Heart left ventricle (tissue), 16 donors: ENCODE data around the gene SCUBE2. TPM values are rescaled to one million over a fixed set of nuclear protein-coding genes. Genes with fewer than 3 reads are reported as not detected.
A peak's percentile ranks its signal among the peaks of the same experiment; 100 is the strongest.

Experiments used
- ATAC-seq, 4 donors: fragments of 200-7000 bp; cut with Tn5 transposase; one replicate each; pipeline ENCODE4 v1.9.1; 2020 to 2022; ENCODE audit warnings: moderate library complexity in 4 of 4, mild to moderate bottlenecking in 3 of 4, moderate number of reproducible peaks in 1 of 4
- DNase-seq, 5 donors: peaks; one replicate each; pipeline ENCODE4 v3.0.0-alpha.2; 2020
- H3K27ac ChIP-seq, 12 donors: fragments of 200-600 bp; sonication (generic) in 4 of 12; one replicate each; pipeline versions ENCODE4 v1.5.0 to v1.8.0; 2016 to 2022; ENCODE audit warnings: mild to moderate bottlenecking in 2 of 12
- H3K27me3 ChIP-seq, 9 donors: fragments of 200-600 bp; sonication (generic) in 2 of 9; one replicate each; pipeline versions ENCODE4 v1.5.1 to v1.8.0; 2016 to 2022; ENCODE audit warnings: mild to moderate bottlenecking in 3 of 9
- H3K36me3 ChIP-seq, 9 donors: fragments of 200-600 bp; sonication (generic) in 2 of 9; one replicate each; pipeline versions ENCODE4 v1.5.0 to v1.8.0; 2018 to 2022; ENCODE audit warnings: mild to moderate bottlenecking in 2 of 9
- H3K4me1 ChIP-seq, 12 donors: fragments of 200-600 bp; sonication (generic) in 4 of 12; one replicate each; pipeline versions ENCODE4 v1.5.0 to v1.8.0; 2016 to 2022; ENCODE audit warnings: mild to moderate bottlenecking in 3 of 12
- H3K4me3 ChIP-seq, 12 donors: fragments of 200-600 bp; sonication (generic) in 4 of 12; one replicate each; pipeline versions ENCODE4 v1.5.0 to v1.8.0; 2017 to 2022; ENCODE audit warnings: mild to moderate bottlenecking in 9 of 12, moderate library complexity in 4 of 12
- H3K9me3 ChIP-seq, 12 donors: fragments of 200-600 bp; sonication (generic) in 4 of 12; one replicate each; pipeline versions ENCODE4 v1.5.0 to v1.8.0; 2016 to 2022; ENCODE audit warnings: mild to moderate bottlenecking in 1 of 12
- CTCF ChIP-seq, 12 donors: fragments of 200-600 bp; sonication (generic) in 4 of 12; IDR thresholded peaks; one replicate each; pipeline versions ENCODE4 v1.5.0 to v1.8.0; 2018 to 2022; ENCODE audit warnings: antibody characterized with exemption in 12 of 12, mild to moderate bottlenecking in 5 of 12
- POLR2A ChIP-seq, 2 donors: fragments of 450-650 bp; IDR thresholded peaks; one replicate each; pipeline ENCODE4 v1.6.1; 2017; ENCODE audit warnings: antibody characterized with exemption in 2 of 2, mild to moderate bottlenecking in 2 of 2, moderate library complexity in 2 of 2
- WGBS, 4 donors: extraction: QIAGEN DNeasy Blood & Tissue Kit in 2 of 4; methylation state at CpG; one replicate each; pipeline versions ENCODE4 v1.1.5 to v1.1.7; 2013 to 2018; 5-methylcytosine and 5-hydroxymethylcytosine counted together
- intact Hi-C, 10 donors: fragments of 100-400 bp; cut with DNase I; formaldehyde crosslinking; loops; one replicate each; pipeline versions ENCODE4 v1.11.1 to v1.14.2; 2022
- polyA plus RNA-seq, 2 donors: library from polyadenylated mRNA; stranded (reverse); fragments of 200-250 nt; gene quantifications; one replicate each; pipeline ENCODE4 v1.2.3, GENCODE V29; 2013
- total RNA-seq, 9 donors: library from RNA; depleted of rRNA in 2 of 9; stranded (reverse); fragments of >200 nt in 2 of 9; fragmentation: NEBNext Ultra II Directional in 3 of 9; extraction: Animal tissue kit (Norgen Biotek cat#: 25700) in 3 of 9; gene quantifications; one replicate each; pipeline versions ENCODE4 v1.1.0 to v1.2.4, GENCODE V29; 2016 to 2023
- donor health status: ischemic (EF 13 %, LVEDD 7.1; RV severe dilation, severe dysfunction).
- donor health status: healthy with polysubstance abuse.
- donor health status: DM: no; HTN: yes; CAD: no.
- donor health status: DM: no; HTN: no; CAD: no.
- donor health status: ischemic (EF 25% LVEDD 6.9; RV normal size, moderate dysfunction).
- donor health status: ischemic (EF 25% LVEDD 5.7; RV mildly dilated, moderate dysfunction).
- donor health status: healthy.
- donor health status: DM: yes; HTN: yes; CAD: no.
- donor health status: ischemic (EF 35%, LVEDD 5.7; RV mildly dilated, moderate dysfunction).
- donor health status: nonischemic (EF 11% LVEDD 7.7; RV severe dilation, severe dysfunction).
- donor health status: DM: yes; HTN: yes; CAD: no.
- donor health status: PGD.
- donor health status: ischemic (EF 29% LVEDD 5.4; RV normal size, mild dysfunction).
- donor health status: nonischemic (EF 23%, LVEDD 6.1; RV moderate dilation, normal function).

SCUBE2 gene
- total and polyA plus RNA-seq, 11 donors = 0.08 to 4.3 (median 0.83) TPM

GRCh38 chr11:9040410-9040809 lies 51.0 kb downstream of the SCUBE2 start:
- Histone ChIP-seq H3K9me3 (no peaks in the 10 kb centered on the region), H3K36me3 (no peaks in the 10 kb centered on the region), H3K27me3 (no peaks in the 10 kb centered on the region), H3K4me1 (peaks cover 0 to 5% (median 0%) of the 10 kb centered on the region in 12 donors), H3K4me3 (no peak overlapping the region), H3K27ac (no peak overlapping the region)
- intact Hi-C loops = no loop called here
- WGBS, 4 donors = 90 to 94% (median 91%) methylated on average over 10 of the region's 10 CpGs
- TF ChIP-seq CTCF (IDR thresholded peaks at IDR 0.05) = no peak
- TF ChIP-seq POLR2A (IDR thresholded peaks at IDR 0.05) = no peak
- DNase-seq (no peak), ATAC-seq (no peak)

GRCh38 chr11:9039863-9040262 lies 51.5 kb downstream of the SCUBE2 start:
- TF ChIP-seq CTCF (IDR thresholded peaks at IDR 0.05) (no peak), POLR2A (IDR thresholded peaks at IDR 0.05) (no peak)
- WGBS, 4 donors = 95 to 98% (median 97%) methylated on average over 19 of the region's 19 CpGs
- Histone ChIP-seq H3K4me3 (no peak overlapping the region), H3K9me3 (no peaks in the 10 kb centered on the region), H3K27me3 (no peaks in the 10 kb centered on the region), H3K36me3 (no peaks in the 10 kb centered on the region), H3K27ac (no peak overlapping the region), H3K4me1 (peaks cover 0 to 5% (median 0%) of the 10 kb centered on the region in 12 donors)
- intact Hi-C loops = loop anchor here in 1 of 10 donors (10.0 kb wide), 1 partner anchor 835 kb away; no protein-coding TSS in a partner anchor
- no peak for DNase-seq
- ATAC-seq = no peak

- WGBS, 4 donors = 90 to 96% (median 95%) methylated on average over 9 of the region's 9 CpGs
- intact Hi-C loops = loop anchor here in 1 of 10 donors (10.0 kb wide), 1 partner anchor 834 kb away; no protein-coding TSS in a partner anchor
- Histone ChIP-seq H3K4me3 (no peak overlapping the region), H3K9me3 (no peaks in the 10 kb centered on the region), H3K36me3 (no peaks in the 10 kb centered on the region), H3K4me1 (peaks cover 0 to 5% (median 0%) of the 10 kb centered on the region in 12 donors), H3K27ac (peak overlapping the region in 1 of 12 donors; percentile 47), H3K27me3 (no peaks in the 10 kb centered on the region)
- TF ChIP-seq POLR2A (IDR thresholded peaks at IDR 0.05) (no peak), CTCF (IDR thresholded peaks at IDR 0.05) (no peak)
- no peak for DNase-seq
- ATAC-seq = no peak
These were observed 52.2 kb downstream of the SCUBE2 start for GRCh38 chr11:9039198-9039597.

- Histone ChIP-seq H3K9me3 (no peaks in the 10 kb centered on the region), H3K36me3 (no peaks in the 10 kb centered on the region), H3K27me3 (no peaks in the 10 kb centered on the region), H3K4me1 (peaks cover 0 to 5% (median 0%) of the 10 kb centered on the region in 12 donors), H3K4me3 (no peak overlapping the region), H3K27ac (peak overlapping the region in 1 of 12 donors; percentile 68)
- intact Hi-C loops = loop anchor here in 1 of 10 donors (10.0 kb wide), 1 partner anchor 834 kb away; no protein-coding TSS in a partner anchor
- 94 to 97% (median 94%) methylated on average over 3 of the region's 3 CpGs for WGBS, 4 donors
- DNase-seq (no peak), ATAC-seq (peak in 1 of 4 donors; percentile 46)
- no peak for TF ChIP-seq POLR2A (IDR thresholded peaks at IDR 0.05)
- no peak for TF ChIP-seq CTCF (IDR thresholded peaks at IDR 0.05)
These were observed 52.9 kb downstream of the SCUBE2 start for GRCh38 chr11:9038541-9038940.
